ENCODE results near the gene ANO9.
"Not testable (repeated sequence)": the region's sequence is repeated elsewhere in the genome, so short reads cannot be mapped to it uniquely, and the experiment has no call there.

The ANO9 gene

GRCh38 chr11:414318-414857, 27.4 kb downstream of the ANO9 start:
- no peak for DNase-seq

DNA sequence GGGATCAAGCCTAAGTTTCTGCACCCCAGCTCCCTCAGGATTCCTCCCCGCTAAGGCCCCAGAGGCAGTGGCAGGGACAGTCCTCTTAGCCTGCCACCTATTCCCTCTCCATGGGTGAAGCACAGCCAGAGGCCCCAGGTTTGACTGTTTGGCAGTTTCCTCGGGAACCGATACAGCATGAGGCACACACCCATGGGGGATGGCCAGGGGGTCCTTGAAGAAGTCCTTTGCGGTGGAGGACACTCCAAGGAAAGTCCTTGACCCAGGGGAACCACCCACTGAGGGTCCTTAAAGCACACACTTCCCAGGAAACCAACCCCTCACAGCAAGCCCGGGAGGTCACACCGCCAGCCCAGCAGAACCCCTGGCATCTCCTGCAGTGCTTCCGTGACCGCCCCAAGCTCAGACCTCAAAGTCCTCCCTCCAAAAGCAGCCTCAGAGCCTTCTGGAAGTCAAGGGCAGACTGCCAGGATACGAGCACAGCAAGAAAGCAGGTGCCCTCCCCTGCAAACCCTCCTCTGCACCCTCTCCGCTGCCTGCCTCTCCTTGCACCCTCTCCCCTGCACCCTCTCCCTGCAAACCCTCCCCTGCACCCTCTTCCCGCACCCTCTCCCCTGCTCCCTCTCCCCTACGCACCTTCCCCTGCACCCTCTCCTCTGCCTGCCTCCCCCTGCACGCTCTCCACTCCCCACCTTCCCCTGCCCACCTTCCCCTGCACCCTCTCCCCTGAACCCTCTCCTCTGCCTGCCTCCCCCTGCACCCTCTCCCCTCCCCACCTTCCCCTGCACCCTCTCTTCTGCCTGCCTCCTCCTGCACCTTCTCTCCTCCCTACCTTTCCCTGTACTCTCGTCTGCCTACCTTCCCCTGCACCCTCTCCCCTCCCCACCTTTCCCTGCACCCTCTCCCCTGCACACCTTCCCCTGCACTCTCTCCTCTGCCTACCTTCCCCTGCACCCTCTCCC, 28.4 kb downstream of the ANO9 start:
- DNase-seq, result no peak

DNA sequence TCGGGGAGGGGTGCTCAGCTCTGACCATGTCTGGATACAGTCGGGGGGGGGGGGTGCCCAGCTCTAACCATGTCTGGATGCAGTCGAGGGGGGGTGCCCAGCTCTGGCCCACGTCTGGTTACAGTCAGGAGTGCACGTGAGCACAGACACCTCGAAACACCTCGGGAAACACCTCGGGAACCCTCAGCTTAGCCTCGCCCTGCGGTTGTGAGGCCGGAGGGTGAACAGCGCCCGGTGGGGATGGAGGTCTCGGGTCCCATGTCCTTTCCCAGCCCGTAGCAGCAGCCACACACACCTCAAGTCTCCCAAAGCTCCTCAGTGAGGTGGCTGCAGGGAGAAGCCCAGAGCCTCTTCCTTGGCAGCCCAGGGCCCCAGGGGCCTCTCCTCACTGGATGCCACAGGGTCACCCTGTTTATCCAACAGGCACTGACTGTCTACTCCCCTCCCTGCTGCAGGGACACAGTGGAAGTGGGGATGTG, 29.1 kb downstream of the ANO9 start:
- DNase-seq, result no peak

- DNase-seq, result not testable (repeated sequence)
Measured at GRCh38 chr11:411520-411919, 30.3 kb downstream of the ANO9 start.

DNA sequence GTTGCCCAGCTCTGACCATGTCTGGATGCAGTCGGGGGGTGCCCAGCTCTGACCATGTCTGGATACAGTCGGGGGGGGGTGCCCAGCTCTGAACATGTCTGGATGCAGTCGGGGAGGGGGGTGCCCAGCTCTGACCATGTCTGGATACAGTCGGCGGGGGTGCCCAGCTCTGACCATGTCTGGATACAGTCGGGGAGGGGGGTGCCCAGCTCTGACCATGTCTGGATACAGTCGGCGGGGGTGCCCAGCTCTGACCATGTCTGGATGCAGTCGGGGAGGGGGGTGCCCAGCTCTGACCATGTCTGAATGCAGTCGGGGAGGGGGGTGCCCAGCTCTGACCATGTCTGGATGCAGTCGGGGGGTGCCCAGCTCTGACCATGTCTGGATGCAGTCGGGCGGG, 31.1 kb downstream of the ANO9 start:
- DNase-seq, result not testable (repeated sequence)

DNA sequence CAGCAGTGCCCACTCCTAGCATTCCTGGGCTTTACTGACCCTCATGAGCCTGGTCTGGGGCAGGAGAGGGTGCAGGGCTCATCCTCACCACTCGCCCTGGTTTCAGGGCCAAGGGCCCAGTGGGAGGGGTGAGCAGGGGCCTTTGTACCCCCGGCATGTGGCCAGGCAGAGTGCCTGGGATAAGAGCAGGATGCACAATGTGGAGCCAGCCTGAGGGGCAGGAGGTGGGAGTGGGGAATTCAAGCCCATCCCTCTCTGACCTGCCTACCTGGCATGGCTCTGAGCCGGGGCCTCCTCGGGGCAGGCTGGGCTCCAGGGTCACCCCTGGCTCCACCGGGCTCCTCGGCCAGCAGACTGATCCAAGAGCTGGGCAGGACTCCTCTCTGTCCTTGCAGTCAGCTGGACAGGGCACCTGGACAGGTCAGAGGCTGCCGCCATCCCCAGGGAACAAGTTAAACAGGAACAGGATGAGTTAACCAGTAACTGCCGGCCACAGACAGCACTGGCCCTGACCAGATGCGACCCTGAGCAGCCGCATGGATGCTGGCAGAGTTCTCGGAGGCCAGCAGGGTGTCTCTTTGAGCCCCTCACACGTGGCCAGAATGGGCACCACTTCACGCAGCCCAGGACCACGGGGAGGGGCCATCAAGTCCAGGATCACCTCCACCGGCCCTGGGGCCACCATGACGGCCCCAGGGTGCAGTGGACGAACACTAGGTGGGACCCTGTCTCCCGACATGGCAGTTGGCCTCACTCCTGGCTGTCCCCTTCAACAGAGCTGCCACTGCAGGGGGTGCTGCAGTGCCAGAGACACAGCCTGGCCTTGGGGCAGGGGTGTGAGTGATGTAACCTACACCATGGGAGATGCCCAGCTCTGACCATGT, 32.0 kb downstream of the ANO9 start:
- no peak for DNase-seq

- no peak for DNase-seq
Measured at GRCh38 chr11:409008-409599, 32.7 kb downstream of the ANO9 start.

DNA sequence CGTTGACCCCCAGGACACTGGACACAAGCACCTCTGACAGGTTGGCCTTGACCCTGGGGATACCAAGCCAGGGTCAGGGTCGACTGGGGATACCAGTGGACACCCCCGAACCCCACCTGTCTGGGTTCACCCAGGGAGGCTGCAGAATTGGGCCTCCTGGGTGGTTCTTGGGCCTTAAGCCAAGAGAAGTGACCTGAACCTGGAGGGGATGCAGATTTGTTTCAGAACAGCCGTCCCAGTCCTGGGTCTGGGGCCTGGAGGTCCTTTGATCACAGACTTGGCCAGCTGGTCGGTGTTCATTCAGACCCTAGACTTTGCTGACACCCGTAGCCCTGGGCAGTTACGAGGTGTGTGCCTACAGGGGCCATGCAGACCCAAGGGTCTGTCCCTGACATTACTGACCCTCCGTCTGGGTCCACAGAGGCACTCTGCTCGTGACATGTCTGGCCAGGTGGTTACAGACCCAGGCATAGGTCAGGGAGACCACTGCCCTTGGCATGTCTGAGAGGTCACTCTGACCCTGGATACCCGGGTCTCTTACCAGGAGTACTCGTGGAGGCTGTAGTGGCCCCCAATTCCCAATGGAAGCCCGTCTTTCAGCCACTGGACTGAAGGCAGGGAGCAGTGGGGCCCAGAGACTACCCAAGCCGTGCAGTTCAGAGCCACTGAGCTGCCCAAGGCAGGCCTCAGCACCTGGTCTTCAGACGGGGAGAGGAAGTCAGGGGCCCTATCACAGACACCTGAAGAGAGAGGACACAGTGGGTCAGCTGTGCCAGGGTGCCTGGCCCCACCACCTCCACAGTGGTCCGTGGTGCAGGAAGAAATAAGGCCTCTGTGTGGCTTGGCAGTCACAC, 33.4 kb downstream of the ANO9 start:
- no peak for DNase-seq

DNA sequence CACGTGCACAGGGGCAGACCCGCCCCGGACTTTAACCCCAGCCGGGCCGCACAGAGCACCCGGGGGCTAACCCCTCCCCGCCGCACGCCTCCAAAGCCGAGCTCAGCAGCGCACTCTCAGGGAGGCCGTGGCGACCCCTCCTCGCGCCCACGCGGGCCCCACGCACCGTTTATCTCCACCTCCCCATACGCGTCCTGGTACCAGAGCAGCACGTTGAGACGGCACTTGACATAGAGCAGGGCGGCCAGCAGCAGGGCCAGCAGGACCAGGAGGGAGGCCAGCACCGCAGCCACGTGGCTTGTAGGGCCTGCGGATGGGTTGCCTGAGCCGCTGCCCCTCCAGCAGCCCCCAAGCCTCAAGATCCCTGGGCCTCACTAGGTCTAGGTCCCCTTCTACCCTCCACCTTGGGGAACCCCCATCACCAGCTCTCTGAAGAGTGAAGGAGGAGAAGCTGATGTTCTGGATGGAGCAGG, 34.1 kb downstream of the ANO9 start:
- DNase-seq, result no peak

- DNase-seq, result peak; percentile 90
Measured at GRCh38 chr11:406796-407650, 34.8 kb downstream of the ANO9 start.

DNA sequence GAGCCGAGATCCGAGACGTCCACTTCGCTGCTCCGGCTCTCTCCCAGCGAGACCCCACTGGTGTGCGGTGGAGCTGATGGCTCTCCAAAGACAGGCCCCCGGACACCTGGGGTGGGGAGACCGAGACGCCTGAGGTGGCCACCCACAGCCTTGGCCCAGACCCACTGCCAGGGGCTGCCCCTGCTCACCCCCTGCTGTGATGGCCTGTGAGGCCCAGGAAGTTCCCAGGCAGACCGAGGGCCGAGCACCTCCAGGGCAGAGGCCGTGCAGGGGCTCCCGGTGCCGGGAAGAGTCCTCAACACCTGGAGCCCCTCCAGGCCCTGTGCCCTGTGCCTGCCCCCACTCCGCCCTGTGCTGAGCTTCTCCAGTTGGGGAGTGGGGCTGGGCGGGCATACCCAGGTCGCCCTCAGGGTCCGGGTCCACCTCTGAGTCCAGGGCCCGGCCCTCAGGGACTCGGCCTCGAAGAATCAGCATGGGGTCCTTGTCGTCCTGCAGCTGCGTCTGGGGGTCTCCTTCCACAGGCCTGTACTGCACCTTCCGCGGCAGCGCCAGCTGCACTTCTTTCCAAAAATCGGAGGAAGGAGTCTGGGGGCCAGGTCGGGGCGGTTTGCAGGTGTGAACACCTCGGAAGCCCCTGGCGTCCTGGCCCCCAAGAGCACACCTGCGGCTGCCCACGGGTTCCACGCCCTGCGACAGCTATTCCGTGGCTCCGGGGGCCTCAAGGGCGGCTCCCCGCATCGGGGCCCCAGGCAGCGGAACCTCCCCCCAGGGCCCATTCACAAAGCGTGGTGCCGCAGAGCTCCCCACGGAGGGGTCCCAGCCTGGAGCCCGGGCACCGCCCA, 35.6 kb downstream of the ANO9 start:
- no peak for DNase-seq

DNA sequence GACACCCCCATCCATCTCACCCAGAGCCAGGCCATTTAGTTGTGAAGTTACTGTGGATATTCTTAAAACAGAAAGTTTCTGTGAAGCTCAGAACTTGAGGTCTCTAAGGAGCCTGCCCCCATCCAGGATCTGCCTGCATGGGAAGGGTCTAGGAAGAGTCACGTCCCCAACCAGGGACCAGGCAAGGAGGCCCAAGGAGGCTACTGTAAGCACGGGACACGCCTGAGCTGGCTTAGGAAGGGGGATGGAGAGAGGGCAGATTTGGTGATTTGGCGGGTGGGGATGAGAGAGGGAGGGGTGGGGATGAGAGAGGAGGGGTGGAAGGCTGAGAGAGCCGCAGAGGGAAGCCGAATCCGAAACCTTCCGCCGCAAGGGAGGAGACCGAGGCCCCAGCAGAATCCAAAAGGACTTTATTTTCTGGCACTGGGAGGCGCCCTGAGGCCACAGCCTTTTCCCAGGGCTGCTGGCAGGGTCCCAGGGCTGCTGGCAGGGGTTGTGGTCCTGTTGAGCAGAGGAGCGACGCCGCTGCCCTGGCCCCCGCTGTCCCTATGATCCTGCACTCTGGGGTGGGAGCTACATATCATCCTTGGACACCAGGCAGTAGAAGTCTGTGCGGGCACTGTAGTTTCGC, 36.4 kb downstream of the ANO9 start:
- DNase-seq, result no peak

DNA sequence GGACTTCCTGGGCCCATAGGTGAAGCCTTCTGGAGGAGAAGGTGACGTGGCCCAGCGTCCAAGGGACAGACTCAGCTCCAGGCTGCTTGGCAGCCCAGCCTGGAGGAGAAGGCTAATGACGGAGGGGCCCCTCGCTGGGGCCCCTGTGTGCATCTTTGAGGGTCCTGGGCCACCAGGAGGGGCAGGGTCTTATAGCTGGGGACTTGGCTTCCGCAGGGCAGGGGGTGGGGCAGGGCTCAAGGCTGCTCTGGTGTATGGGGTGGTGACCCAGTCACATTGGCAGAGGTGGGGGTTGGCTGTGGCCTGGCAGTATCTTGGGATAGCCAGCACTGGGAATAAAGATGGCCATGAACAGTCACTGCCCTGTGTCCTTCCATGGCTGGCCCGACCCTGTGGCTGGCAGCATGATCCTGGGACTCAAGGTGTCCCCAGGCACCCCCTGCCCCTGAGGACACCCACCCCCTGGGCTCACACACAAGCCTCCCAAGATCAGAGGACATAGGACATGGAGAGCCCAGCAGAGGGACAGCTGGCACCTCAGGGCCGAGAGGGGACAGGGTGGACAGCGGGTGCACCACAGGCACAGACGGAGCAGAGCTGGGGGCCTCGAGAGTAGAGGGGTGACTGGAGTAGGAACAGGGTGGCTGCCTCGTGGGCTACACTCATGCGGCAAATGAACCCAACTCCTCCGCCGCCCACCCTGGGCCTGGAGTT, 37.1 kb downstream of the ANO9 start:
- no peak for DNase-seq

- DNase-seq, result no peak
Measured at GRCh38 chr11:403761-404431, 37.9 kb downstream of the ANO9 start.

DNA sequence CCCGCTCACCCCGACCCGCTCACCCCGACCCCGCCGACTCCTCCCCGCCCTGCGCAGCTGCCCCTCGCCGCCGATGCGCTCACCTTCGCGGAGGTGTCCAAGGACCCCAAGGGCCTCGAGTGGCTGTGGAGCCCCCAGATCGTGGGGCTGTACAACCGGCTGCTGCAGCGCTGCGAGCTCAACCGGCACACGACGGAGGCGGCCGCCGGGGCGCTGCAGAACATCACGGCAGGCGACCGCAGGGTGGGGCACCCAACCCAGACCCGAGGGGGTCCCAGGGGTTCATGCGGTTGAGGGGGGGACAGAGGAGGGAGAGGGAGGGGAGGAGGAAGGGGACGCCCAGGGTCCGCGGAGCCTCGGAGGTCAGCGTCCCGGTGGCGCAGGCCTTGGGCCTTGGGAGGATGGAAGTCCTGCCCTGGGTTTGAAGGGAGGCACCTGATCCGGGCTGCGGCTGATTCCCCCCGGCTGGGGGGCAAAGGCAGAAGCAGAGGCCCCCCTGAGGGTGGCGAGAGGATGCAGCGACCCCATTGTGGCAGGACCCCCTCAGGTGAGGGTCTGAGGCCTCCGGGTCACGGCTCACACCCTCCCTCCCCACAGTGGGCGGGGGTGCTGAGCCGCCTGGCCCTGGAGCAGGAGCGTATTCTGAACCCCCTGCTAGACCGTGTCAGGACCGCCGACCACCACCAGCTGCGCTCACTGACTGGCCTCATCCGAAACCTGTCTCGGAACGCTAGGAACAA, 38.6 kb downstream of the ANO9 start:
- DNase-seq, result no peak

DNA sequence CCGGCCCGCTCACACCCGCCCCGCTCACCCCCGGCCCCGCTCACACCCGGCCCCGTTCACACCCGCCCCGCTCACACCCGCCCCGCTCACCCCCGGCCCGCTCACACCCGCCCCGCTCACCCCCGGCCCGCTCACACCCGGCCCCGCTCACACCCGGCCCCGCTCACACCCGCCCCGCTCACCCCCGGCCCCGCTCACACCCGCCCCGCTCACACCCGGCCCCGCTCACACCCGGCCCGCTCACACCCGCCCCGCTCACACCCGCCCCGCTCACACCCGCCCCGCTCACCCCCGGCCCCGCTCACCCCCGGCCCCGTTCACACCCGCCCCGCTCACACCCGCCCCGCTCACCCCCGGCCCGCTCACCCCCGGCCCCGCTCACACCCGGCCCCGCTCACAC, 40.6 kb downstream of the ANO9 start:
- not testable (repeated sequence) for DNase-seq

GRCh38 chr11:400241-400689, 41.5 kb downstream of the ANO9 start:
- DNase-seq, result no peak

Measured in stimulated activated CD4-positive, alpha-beta T cell treated with anti-CD3 and anti-CD28 coated beads, Interleukin-1b, Interleukin-23, amount 100 ng/mL, for 48 hours (primary cell).